Erythroblast (primary cell): ENCODE data around the gene TMEM53.

ENCODE experiments used
- GATA1 ChIP-seq: IDR thresholded peaks from 2 replicates; pipeline ENCODE4 v1.6.1; 2011; ENCODE audit warnings: low read depth, mild to moderate bottlenecking, control low read depth, low read length, moderate library complexity
- POLR2A ChIP-seq: IDR thresholded peaks from 2 replicates; pipeline ENCODE4 v1.6.1; 2011; ENCODE audit warnings: mild to moderate bottlenecking, low read length

GRCh38 chr1:44617703-44618029 lies 56.6 kb downstream of the TMEM53 start:
- TF ChIP-seq POLR2A = no peak
- TF ChIP-seq GATA1 = no peak
